GM23248 (cell line): ENCODE measurements around the gene DNAH9.

Experiments
- EZH2 ChIP-seq: fragments of 200-600 bp; sonication (generic); IDR thresholded peaks from 2 replicates; pipeline ENCODE4 v1.6.1; 2018; ENCODE audit warnings: antibody characterized with exemption, mild to moderate bottlenecking; ENCODE audit not compliant: insufficient read depth, poor library complexity, severe bottlenecking
- EZH2phosphoT487 ChIP-seq: fragments of 200-600 bp; sonication (generic); IDR thresholded peaks from 2 replicates; pipeline ENCODE4 v1.6.1; 2018; ENCODE audit warnings: antibody characterized with exemption, moderate library complexity, mild to moderate bottlenecking, low read depth; ENCODE audit not compliant: insufficient read depth

- TF ChIP-seq EZH2 (no peak), EZH2phosphoT487 (no peak)
These were observed 324.4 kb downstream of the DNAH9 start for GRCh38 chr17:11922638-11923037.
